CD4-positive, CD25-positive, alpha-beta regulatory T cell (primary cell): ENCODE data around the gene CDK16. TPM values are rescaled to one million over a fixed set of nuclear protein-coding genes. Genes with fewer than 3 reads are reported as not detected.

Experiments
- ATAC-seq, 2 donors: fragments of 150-1000 bp; cut with Tn5 transposase; one replicate each; pipeline ENCODE4 v1.10.0; 2021; ENCODE audit warnings: low read depth in 2 of 2, moderate number of reproducible peaks in 2 of 2, moderate library complexity in 1 of 2
- DNase-seq, 3 donors: peaks; one replicate each; pipeline versions ENCODE4 v3.0.0 to v3.0.0-alpha.2; 2012 to 2022; ENCODE audit warnings: mixed read lengths in 1 of 3
- H3K27ac ChIP-seq: one replicate; pipeline ENCODE4 v1.7.0; 2013; ENCODE audit warnings: mild to moderate bottlenecking, low read length; ENCODE audit not compliant: insufficient read depth, poor library complexity, severe bottlenecking
- H3K27me3 ChIP-seq: one replicate; pipeline ENCODE4 v1.7.0; 2013; ENCODE audit warnings: low read length; ENCODE audit not compliant: control insufficient read depth, insufficient read depth
- H3K36me3 ChIP-seq: one replicate; pipeline ENCODE4 v1.7.0; 2013; ENCODE audit warnings: mild to moderate bottlenecking, low read length, moderate library complexity; ENCODE audit not compliant: control insufficient read depth, insufficient read depth
- H3K4me1 ChIP-seq: 2 replicates; pipeline ENCODE4 v1.7.0; 2013; ENCODE audit warnings: mild to moderate bottlenecking, low read length; ENCODE audit not compliant: insufficient read depth, control insufficient read depth, poor library complexity, severe bottlenecking
- H3K4me3 ChIP-seq: one replicate; pipeline ENCODE4 v1.7.0; 2013; ENCODE audit warnings: low read depth, mild to moderate bottlenecking, low read length, moderate library complexity
- H3K9me3 ChIP-seq, 2 experiments: 1 replicate in 1 of 2; 2 replicates in 1 of 2; pipeline ENCODE4 v1.7.0; 2013; ENCODE audit warnings: low read length in 2 of 2, mild to moderate bottlenecking in 1 of 2, moderate library complexity in 1 of 2; ENCODE audit not compliant: control insufficient read depth in 2 of 2
- H3K27ac Mint-ChIP-seq, 3 donors: one replicate each; pipeline ENCODE4 v1.8.0; 2020 to 2022; ENCODE audit warnings: mild to moderate bottlenecking in 3 of 3, mixed read lengths in 3 of 3, moderate library complexity in 2 of 3
- H3K27me3 Mint-ChIP-seq: one replicate; pipeline ENCODE4 v1.8.0; 2022; ENCODE audit warnings: mild to moderate bottlenecking, mixed read lengths
- H3K36me3 Mint-ChIP-seq: one replicate; pipeline ENCODE4 v1.8.0; 2020; ENCODE audit warnings: mixed read lengths
- H3K4me1 Mint-ChIP-seq, 4 donors: one replicate each; pipeline ENCODE4 v1.8.0; 2020 to 2022; ENCODE audit warnings: mixed read lengths in 4 of 4, mild to moderate bottlenecking in 1 of 4
- H3K4me3 Mint-ChIP-seq, 4 donors: one replicate each; pipeline ENCODE4 v1.8.0; 2020 to 2022; ENCODE audit warnings: mild to moderate bottlenecking in 4 of 4, mixed read lengths in 4 of 4, moderate library complexity in 3 of 4
- H3K9me3 Mint-ChIP-seq, 7 donors: one replicate each; pipeline ENCODE4 v1.8.0; 2020 to 2022; ENCODE audit warnings: mixed read lengths in 7 of 7, mild to moderate bottlenecking in 3 of 7, moderate library complexity in 2 of 7
- polyA plus RNA-seq, 4 donors: library from polyadenylated mRNA; unstranded; fragments of 300-500 nt; fragmentation: Illumina TruSeq; gene quantifications; one replicate each; pipeline ENCODE4 v1.2.3, GENCODE V29; 2021
- total RNA-seq: library from RNA; stranded (reverse); gene quantifications from one replicate; pipeline ENCODE4 v1.2.3, GENCODE V29; 2022

The CDK16 gene
- total and polyA plus RNA-seq, 5 donors from 2014 or later = 3.9 to 186 (median 8.7) TPM

DNA sequence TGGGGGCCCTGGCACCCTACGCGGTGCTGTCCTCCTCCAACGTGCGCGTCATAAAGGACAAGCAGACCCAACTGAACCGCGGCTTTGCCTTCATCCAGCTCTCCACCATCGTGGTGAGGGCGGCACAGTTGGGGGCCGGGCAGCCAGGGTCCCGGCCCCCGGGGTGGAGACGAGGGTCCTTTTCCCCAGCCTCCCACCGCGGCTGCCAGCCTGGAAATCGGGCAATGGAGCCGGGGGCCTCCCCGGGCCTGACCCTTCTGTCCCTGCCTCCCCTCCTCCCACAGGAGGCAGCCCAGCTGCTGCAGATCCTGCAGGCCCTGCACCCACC, 38.6 kb upstream of the CDK16 start:
- Mint-ChIP-seq H3K4me1 (no peaks in the 10 kb centered on the region), H3K27ac (no peak overlapping the region), H3K36me3 (peaks cover 10% of the 10 kb centered on the region), H3K4me3 (no peak overlapping the region), H3K27me3 (no peaks in the 10 kb centered on the region), H3K9me3 (peaks cover 0 to 1% (median 0%) of the 10 kb centered on the region in 7 donors)
- no peaks in the 10 kb centered on the region for H3K9me3 ChIP-seq
- H3K36me3 ChIP-seq = peaks cover 59% of the 10 kb centered on the region
- ATAC-seq (no peak), DNase-seq (no peak)
- no peak overlapping the region for H3K27ac ChIP-seq
- H3K4me1 ChIP-seq = no peaks in the 10 kb centered on the region
- no peaks in the 10 kb centered on the region for H3K27me3 ChIP-seq
- H3K4me3 ChIP-seq = no peak overlapping the region

DNA sequence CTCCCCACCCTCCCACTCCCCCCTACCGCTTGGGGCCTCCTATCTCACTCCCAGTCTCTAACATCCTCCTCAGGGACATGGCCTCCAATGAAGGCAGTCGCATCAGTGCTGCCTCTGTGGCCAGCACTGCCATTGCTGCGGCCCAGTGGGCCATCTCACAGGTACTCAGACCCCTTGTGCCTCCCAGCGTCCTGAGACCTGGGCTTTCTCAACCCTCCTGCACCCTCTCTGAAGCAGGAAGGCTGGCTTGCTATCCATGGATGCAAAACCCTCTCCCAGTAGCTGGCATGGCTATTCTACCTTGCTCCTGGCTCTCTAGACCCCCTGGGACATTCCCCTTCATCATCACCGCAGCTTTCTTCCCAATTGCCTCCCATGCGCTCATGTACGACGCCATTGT, 38.1 kb upstream of the CDK16 start:
- H3K9me3 Mint-ChIP-seq = peaks cover 0 to 1% (median 0%) of the 10 kb centered on the region in 7 donors
- H3K4me1 Mint-ChIP-seq = no peaks in the 10 kb centered on the region
- Histone ChIP-seq H3K27ac (no peak overlapping the region), H3K27me3 (no peaks in the 10 kb centered on the region), H3K4me3 (no peak overlapping the region), H3K4me1 (no peaks in the 10 kb centered on the region), H3K36me3 (peaks cover 56% of the 10 kb centered on the region), H3K9me3 (no peaks in the 10 kb centered on the region)
- H3K4me3 Mint-ChIP-seq = no peak overlapping the region
- DNase-seq (no peak), ATAC-seq (no peak)
- peaks cover 10% of the 10 kb centered on the region for H3K36me3 Mint-ChIP-seq
- no peak overlapping the region for H3K27ac Mint-ChIP-seq
- no peaks in the 10 kb centered on the region for H3K27me3 Mint-ChIP-seq

GRCh38 chrX:47181301-47181700, 37.2 kb upstream of the CDK16 start:
- ATAC-seq = no peak

GRCh38 chrX:47182106-47182700, 36.3 kb upstream of the CDK16 start:
- Histone ChIP-seq H3K4me3 (no peak overlapping the region), H3K4me1 (no peaks in the 10 kb centered on the region), H3K27me3 (no peaks in the 10 kb centered on the region), H3K9me3 (no peaks in the 10 kb centered on the region), H3K27ac (no peak overlapping the region), H3K36me3 (peaks cover 53% of the 10 kb centered on the region)
- no peak for DNase-seq
- H3K4me1 Mint-ChIP-seq = no peaks in the 10 kb centered on the region
- H3K9me3 Mint-ChIP-seq = peaks cover 0 to 1% (median 0%) of the 10 kb centered on the region in 7 donors
- peaks cover 14% of the 10 kb centered on the region for H3K36me3 Mint-ChIP-seq
- no peak overlapping the region for H3K4me3 Mint-ChIP-seq
- no peak overlapping the region for H3K27ac Mint-ChIP-seq
- no peaks in the 10 kb centered on the region for H3K27me3 Mint-ChIP-seq
- ATAC-seq = no peak

More at GRCh38 chrX:47181301-47181700, 37.2 kb upstream of the CDK16 start:
- H3K4me3 ChIP-seq = no peak overlapping the region
- H3K27me3 Mint-ChIP-seq = no peaks in the 10 kb centered on the region
- H3K36me3 ChIP-seq = peaks cover 58% of the 10 kb centered on the region
- peaks cover 0 to 1% (median 0%) of the 10 kb centered on the region in 7 donors for H3K9me3 Mint-ChIP-seq
- no peak overlapping the region for H3K27ac Mint-ChIP-seq
- H3K27me3 ChIP-seq = no peaks in the 10 kb centered on the region
- H3K4me3 Mint-ChIP-seq = no peak overlapping the region
- no peaks in the 10 kb centered on the region for H3K9me3 ChIP-seq
- DNase-seq = no peak
- H3K4me1 Mint-ChIP-seq = no peaks in the 10 kb centered on the region
- peaks cover 14% of the 10 kb centered on the region for H3K36me3 Mint-ChIP-seq
- H3K4me1 ChIP-seq = no peaks in the 10 kb centered on the region
- H3K27ac ChIP-seq = no peak overlapping the region

DNA sequence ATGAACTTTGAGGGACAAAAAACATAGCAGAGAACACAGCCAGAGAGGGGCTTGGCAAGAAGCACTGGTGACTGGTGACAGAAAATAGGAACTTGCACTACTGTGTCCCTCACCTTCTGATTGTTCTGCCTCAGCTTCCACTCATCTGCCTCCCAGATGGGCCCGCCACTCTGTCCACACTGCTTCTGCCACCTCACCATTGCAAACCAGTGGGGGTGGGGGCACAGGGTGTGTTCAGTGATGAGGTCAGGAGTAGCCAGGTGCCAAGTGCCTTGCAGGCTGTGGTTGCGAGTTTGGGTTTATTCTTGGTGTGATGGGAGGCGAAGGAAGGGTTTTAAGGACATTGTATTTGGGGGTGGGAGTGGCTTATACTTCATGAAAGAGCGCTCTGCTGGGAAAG, 34.0 kb upstream of the CDK16 start:
- H3K9me3 Mint-ChIP-seq = no peaks in the 10 kb centered on the region
- no peak for DNase-seq
- no peaks in the 10 kb centered on the region for H3K27me3 Mint-ChIP-seq
- H3K36me3 Mint-ChIP-seq = peaks cover 4% of the 10 kb centered on the region
- H3K4me1 Mint-ChIP-seq = peaks cover 0 to 5% (median 0%) of the 10 kb centered on the region in 4 donors
- H3K4me3 ChIP-seq = no peak overlapping the region
- H3K27ac ChIP-seq = no peak overlapping the region
- no peak overlapping the region for H3K27ac Mint-ChIP-seq
- H3K4me1 ChIP-seq = no peaks in the 10 kb centered on the region
- H3K4me3 Mint-ChIP-seq = no peak overlapping the region
- no peaks in the 10 kb centered on the region for H3K9me3 ChIP-seq
- no peaks in the 10 kb centered on the region for H3K27me3 ChIP-seq
- no peak for ATAC-seq
- H3K36me3 ChIP-seq = peaks cover 36% of the 10 kb centered on the region

GRCh38 chrX:47185241-47185640, 33.2 kb upstream of the CDK16 start:
- ATAC-seq = no peak
- no peaks in the 10 kb centered on the region for H3K9me3 ChIP-seq
- peaks cover 4% of the 10 kb centered on the region for H3K36me3 Mint-ChIP-seq

GRCh38 chrX:47186096-47186740, 32.3 kb upstream of the CDK16 start:
- Histone ChIP-seq H3K9me3 (no peaks in the 10 kb centered on the region), H3K4me1 (peaks cover 5% of the 10 kb centered on the region), H3K27me3 (no peaks in the 10 kb centered on the region), H3K36me3 (peaks cover 29% of the 10 kb centered on the region), H3K27ac (no peak overlapping the region), H3K4me3 (no peak overlapping the region)
- Mint-ChIP-seq H3K36me3 (peaks cover 4% of the 10 kb centered on the region), H3K27me3 (no peaks in the 10 kb centered on the region), H3K9me3 (no peaks in the 10 kb centered on the region), H3K27ac (no peak overlapping the region), H3K4me3 (no peak overlapping the region), H3K4me1 (peaks cover 0 to 13% (median 7%) of the 10 kb centered on the region in 4 donors)
- ATAC-seq (no peak), DNase-seq (no peak)

More at GRCh38 chrX:47185241-47185640, 33.2 kb upstream of the CDK16 start:
- H3K36me3 ChIP-seq = peaks cover 36% of the 10 kb centered on the region
- H3K4me1 ChIP-seq = no peaks in the 10 kb centered on the region
- H3K27ac Mint-ChIP-seq = no peak overlapping the region
- no peak overlapping the region for H3K4me3 ChIP-seq
- H3K9me3 Mint-ChIP-seq = no peaks in the 10 kb centered on the region
- H3K4me3 Mint-ChIP-seq = no peak overlapping the region
- no peak overlapping the region for H3K27ac ChIP-seq
- no peaks in the 10 kb centered on the region for H3K27me3 ChIP-seq
- no peaks in the 10 kb centered on the region for H3K27me3 Mint-ChIP-seq
- no peak for DNase-seq
- H3K4me1 Mint-ChIP-seq = peaks cover 0 to 5% (median under 1%) of the 10 kb centered on the region in 4 donors

DNA sequence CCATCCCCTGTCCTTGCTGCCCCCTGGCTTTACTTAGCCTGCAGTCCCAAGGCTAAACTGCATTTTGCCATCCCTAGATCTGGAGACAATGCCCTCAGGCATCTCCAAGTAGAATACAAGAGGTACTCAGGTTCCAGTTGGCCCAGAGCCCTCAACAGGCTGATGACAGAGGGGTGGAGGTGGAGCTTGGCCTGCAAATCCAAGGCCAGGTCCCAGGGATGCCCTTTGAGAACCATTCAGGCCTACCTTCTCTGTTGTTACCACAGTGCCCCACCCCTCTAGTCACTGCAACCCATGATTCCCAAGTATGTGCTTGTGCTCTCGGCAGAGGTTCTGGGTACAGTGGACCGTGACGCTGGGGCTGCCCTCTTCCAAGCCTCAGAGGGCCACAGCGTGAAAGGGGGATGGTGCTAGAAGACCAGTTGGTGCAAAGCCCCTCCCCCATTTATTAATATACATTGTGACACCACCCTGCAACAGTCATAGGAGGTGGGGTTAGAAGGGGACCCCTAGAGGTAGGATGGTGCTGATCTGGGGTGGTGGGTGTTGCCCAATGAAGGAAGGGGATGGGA, 31.3 kb upstream of the CDK16 start:
- no peaks in the 10 kb centered on the region for H3K9me3 Mint-ChIP-seq
- DNase-seq = no peak
- peaks cover 20% of the 10 kb centered on the region for H3K36me3 ChIP-seq
- H3K9me3 ChIP-seq = no peaks in the 10 kb centered on the region
- H3K36me3 Mint-ChIP-seq = peaks cover 4% of the 10 kb centered on the region
- no peaks in the 10 kb centered on the region for H3K27me3 ChIP-seq
- no peak for ATAC-seq
- peaks cover 12% of the 10 kb centered on the region for H3K4me1 ChIP-seq
- no peak overlapping the region for H3K27ac Mint-ChIP-seq
- H3K4me3 Mint-ChIP-seq = no peak overlapping the region
- H3K27me3 Mint-ChIP-seq = no peaks in the 10 kb centered on the region
- H3K27ac ChIP-seq = no peak overlapping the region
- H3K4me3 ChIP-seq = no peak overlapping the region
- H3K4me1 Mint-ChIP-seq = peaks cover 0 to 20% (median 12%) of the 10 kb centered on the region in 4 donors
